Dermis microvascular lymphatic vessel endothelial cell (primary cell): ENCODE data around the gene CAMK1G. TPM values are rescaled to one million over a fixed set of nuclear protein-coding genes. Genes with fewer than 3 reads are reported as not detected.

Experiments used
- DNase-seq, 2 donors: peaks; one replicate each; pipeline versions ENCODE4 v3.0.0 to v3.0.0-alpha.2; 2010; ENCODE audit warnings: low read depth in 2 of 2
- total RNA-seq: library from RNA; depleted of rRNA; stranded (reverse); fragments of >200 nt; gene quantifications from 2 replicates; pipeline ENCODE4 v1.2.1, GENCODE V29; 2014

Gene CAMK1G
- total RNA-seq, 1 donor from 2014 or later: not detected

DNA sequence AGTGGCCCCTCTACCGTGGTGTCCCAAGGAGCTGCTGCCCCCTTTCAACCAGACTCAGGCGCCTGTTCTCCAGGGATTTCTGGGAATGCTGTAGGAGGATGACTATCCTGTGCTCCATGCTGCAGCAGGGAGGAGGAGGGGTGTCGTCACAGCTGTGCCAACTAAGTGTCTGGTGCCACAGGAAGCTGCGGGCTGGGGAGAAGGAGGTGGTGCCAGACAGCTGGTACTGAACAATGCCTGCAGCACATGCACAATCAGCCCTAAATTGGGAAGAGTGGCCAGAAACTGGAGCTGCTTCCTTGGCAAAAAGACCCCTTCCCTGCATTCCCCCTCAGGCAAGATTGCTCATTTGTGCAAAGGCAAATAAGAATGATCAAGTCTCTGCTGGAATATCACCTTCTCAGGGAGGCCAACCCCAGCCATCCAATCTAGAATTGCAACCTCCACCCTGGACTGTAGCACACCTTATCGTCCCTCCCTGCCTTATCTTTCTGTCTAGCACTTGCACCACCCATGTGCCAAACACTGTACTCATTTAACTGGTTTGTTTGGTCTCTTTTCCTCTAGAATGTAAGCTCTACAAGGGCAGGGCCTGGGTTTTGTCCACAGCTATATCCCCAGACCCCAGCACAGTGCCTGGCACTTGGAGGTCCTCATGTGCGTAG, 35.4 kb downstream of the CAMK1G start:
- DNase-seq: no peak

DNA sequence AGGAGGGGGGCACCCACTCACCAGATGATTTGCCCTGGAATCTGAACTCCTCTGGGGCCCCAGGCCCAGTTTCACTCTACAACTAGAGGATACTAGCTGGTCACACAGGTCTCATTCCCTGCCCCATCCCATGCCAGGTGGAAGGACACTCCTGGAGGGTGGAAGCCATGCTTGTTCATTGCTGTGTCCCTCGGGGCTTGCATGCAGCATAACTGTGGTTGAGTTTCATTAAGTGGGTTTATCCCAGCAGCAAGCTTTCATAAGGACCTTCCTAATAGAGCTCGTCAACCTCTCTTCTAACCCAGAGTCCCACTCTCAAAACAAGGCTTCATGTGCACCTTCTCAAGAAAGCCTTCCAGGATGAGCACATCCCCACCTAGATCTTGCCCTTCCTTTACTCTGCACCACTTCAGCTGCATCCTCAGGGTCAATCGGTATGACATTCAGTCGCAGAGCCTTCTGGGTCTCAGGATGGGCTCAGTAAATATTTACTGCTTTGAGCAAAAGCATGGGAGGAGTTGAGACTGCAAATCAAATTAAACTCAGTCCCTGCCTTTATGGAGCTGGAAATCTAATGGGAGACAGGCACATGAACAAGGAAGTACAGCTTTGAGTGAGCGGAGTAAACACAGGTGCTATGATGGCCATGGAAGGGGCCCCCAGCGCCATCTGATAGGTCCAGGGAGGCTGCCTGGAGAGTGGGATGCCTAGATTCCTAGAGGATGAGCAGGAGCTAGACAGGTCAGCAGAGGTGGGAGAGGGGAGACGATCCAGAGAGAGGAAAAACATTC, 36.4 kb downstream of the CAMK1G start:
- no peak for DNase-seq

DNA sequence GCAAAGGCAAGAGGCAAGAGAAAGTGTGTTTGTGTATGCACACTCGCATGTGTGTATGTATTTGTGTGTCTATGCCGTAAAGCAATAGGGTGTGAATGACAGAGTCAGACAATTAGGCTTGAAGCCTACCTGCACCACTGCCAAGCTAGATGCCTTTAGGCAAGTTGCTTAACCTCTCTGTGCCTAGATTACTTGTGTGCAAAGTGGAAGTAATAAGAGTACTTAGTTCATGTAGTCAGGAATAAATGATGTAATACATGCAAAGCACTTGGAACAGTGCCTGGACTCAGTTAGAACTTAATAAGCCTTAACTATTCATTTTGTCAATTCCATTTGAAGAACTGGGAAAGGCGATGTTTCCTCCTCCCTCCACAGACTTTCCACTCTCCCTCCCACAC, 37.0 kb downstream of the CAMK1G start:
- DNase-seq: no peak

DNA sequence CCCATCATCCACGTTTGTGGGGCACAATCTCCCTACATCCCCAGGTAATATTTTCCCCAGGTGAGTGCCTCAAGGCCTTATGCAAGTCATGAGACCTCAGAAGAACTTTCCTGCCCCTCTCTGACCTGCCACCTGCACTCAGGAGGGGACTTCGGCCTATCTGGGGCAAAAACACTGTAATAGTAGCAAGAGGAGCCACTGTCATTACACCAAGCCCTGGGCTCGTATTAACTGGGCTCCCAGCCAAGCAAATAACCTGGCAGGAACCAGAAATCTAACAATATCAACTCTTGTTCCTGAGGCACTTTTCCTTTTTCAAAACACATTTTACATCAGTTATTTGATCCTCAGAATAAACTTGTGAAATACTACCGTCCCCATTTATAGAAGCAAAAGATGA, 37.8 kb downstream of the CAMK1G start:
- peak in 1 of 2 donors; percentile 30 for DNase-seq

DNA sequence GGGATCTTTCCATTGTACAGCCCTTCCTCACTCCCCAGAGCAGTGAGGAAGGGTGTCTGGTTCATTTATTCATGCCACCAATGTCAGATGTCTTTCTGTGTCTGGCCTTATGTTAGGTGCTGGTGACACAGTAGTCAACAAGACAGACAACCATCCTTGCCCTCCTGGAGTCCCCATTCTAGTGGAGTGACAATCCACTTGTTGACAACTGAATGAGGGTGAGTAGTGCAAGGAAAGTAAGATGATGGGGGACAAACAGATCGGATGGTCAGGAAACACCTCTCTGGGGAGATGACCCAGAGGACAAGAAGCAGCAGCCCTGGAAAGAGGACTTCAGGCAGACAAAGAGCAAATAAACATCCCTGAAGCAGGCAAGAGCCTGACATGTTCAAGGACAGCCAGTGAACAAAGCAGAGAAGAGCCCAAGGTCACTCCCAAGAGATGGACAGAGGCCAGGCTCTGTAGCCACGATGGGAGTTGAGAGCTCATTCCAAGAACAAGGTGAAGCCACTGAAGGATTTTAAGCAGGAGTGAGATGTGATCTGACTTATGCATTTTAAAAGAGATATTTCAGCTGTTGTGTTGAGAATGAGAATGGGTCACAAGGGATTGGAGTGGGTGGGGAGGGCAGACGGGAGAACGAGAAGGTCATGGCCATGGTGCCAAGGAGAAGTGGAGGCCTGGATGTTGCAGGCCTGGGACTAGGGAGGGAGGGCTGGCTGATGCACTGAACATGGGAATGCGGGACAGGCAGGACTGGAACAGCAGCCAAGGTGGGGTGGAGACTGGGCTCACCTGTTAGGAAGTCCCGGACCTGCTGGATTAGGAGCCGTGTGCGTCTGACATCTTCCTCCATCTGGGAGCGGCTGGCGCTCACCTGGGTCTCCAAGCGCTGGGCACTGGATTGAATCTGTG, 38.5 kb downstream of the CAMK1G start:
- no peak for DNase-seq

DNA sequence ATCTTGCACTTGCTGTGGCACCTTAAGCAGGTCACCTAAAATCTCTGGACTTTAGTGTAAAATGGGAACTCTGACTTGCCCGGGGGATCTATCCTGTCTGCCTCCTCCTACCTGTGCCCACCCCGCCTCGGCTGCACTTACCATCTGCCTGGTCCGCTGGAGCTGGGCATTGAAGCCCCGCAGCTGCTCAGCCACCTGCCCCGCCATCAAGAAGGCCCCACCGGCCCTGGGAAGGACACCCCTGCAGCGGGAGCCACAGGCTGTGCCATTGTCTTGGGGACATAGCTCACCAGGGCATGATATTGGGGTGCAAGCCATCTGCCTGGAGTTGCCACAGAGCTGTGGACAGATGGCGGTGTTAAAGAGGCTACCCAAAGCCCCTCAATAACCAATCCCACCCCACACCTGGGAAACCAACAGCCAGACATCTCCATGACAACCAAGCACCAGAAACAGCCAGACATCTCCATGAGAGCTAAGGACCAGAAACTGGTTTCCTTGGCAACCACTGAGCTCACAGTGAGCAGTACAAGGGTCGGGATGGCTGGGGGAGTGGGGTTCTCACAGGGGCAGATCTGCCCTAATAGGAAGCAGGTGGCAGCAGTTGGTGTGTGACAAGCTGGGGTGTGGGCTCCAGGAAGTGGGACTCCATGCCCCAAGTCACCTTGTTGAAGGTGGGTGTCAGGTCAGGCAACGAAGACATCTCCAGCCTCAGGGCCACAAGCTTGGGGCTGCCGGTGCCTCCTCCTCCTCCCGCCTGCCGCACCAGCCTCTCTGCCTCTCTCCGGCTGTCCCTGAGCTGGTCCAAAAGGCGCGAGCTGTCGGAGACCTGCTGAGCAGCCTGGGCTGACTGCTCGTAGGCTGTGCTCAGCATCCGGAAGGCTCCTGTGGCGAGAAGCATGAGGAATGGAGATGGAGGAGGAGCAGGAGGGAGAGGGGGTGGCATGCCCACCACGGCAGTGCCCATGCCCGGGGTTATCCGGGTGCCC, 39.6 kb downstream of the CAMK1G start:
- DNase-seq: no peak

DNA sequence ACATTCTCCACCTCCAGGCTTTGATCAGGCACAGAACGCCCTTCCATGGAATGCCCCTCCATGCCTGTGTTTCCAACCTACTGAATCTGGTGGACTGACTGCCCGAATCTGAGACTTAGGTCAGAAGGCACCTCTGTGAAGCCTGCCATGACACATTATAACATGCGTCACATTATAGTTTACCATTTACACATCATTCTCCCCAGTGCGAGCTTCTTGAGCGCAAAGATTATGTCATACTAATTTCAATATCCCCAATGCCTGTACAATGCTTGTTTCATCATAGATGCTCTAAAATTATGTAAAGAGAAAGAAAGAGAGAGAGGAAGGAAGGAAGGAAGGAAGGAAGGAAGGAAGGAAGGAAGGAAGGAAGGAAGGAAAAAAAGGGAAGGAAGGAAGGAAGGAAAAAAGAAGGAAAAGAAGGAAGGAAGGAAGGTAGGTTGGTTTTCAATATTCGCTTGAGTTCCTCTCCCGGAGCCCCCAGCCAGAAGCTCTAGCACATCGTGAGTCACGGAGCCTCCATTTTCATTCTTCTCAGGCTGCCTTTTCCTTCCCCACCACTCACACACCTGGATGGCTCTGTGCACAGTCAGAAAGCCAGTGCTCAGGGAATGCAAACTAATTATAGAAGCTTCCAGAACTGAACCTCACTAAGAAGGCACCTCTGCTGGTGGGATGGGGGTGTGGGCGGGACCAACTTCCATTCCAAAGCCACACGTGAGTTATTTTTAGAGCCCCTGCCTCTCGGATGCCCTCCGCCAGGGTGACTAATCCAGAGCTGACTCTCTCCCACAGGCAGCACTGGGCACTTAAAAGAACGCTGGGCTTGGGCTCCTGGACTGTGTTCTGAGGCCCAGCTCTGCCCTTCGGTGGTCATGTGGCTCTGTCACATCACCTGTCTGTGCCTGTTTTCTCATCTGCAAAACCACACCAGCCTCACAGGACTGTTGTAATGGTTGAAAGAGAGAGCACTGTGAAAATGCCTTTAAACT, 41.3 kb downstream of the CAMK1G start:
- DNase-seq: no peak

DNA sequence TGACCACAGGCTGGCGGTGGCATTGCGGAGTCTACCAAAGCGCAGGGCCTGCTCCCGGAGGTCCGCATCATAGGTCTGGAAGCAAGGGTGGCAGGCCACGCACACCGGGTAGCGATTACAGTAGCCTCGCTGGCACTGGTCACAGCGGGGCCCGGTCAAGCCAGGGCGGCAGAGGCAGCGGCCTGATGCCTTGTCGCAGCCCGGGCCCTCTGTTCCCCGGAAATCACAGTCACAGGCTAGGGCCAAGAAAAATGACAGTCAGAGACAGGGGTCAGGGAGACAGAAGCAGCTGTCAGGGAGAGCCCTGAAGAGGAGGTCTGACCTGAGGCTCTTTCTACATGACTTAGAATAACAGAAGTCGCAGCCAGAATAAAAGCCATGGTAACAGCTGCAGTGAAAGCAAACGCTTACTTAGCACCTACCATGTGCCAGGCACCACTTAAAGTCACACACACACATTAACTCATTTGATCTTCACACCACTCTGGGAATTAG, 42.3 kb downstream of the CAMK1G start:
- no peak for DNase-seq

DNA sequence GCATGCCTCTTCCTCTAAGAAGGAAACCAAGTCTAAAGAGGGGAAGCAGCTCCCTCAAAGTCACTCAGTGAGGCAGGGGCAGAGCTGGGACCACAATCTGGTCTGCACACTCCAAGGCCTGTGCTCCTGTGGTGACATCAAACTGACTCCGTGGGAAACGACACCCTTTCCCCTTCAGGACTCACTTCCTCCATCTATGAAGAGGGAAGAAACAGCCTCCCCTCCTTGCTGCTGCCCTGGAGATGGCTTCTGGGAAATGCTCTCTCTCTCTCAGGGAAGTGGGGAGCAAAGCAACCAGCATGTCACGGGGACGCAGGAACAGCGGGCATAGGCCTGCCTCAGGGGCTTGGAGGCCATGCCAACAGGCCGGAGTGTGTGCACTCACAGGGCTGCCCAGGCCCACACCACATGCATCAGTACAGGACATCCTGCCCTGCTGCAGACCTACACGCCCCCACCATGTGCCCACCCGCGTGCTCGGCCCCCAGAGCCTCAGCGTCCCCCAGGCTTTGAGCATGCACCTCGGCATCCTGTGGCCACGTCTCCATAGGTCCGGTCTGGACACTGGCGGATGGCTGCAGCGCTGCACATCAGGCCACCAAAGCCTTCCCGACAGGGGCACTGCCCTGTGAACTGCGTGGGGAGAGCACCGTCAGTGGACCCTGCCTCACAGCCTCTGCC, 43.0 kb downstream of the CAMK1G start:
- DNase-seq: no peak

DNA sequence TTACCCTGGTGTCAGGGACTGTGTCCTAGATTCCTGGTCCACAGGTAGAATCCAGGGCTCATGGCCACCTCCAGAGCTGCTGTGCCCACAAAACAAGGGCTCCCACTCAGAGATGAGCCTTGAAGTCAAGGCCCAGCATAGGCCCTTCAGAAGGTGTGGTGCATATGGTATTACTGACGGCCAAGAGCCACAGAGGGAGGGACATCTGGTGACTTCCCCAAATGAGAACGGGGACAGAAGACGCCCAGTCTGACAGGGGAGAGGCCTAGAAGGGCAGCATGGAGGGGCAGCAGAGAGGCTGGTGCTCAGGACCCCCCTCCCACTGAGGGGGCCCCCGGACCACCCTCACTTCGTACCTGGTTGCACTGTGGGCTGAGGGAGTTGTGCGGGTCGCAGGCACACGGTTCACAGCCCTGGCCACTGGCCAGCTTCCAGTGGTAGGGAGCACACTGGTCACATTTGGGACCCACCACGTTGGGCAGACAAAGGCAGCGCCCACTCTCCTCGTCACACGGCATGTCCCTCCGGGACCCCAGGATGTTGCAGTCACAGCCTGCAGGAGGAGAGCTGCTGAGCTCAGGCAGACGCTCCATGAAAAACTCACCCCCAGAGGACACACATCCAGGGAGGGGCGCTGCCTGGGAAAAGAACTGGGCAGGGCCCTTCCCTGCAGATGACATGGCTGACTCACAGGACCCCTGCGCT, 43.7 kb downstream of the CAMK1G start:
- DNase-seq: no peak

DNA sequence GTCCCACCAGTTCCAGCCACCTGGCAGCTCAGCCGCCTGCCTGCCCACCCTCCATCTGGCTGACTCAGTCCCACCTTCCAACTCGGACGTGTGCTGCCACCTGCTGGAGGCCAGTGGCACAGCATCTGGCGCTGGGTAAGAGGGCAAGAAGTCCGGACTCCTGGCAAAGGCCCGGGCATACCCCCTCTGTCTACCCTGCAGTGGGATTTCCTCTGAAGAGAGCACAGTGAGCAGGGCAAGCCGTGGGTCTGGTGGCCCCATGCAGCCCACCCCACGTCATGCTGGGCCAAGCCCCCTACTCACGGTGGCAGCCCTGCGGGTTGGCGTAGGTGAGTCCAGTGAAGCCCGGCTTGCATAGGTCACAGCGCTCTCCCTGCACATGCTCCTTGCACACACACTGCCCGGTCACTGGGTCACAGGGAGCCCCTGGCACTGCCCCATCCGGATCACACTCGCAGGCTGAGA, 44.2 kb downstream of the CAMK1G start:
- DNase-seq: peak; percentile 47 to 80

DNA sequence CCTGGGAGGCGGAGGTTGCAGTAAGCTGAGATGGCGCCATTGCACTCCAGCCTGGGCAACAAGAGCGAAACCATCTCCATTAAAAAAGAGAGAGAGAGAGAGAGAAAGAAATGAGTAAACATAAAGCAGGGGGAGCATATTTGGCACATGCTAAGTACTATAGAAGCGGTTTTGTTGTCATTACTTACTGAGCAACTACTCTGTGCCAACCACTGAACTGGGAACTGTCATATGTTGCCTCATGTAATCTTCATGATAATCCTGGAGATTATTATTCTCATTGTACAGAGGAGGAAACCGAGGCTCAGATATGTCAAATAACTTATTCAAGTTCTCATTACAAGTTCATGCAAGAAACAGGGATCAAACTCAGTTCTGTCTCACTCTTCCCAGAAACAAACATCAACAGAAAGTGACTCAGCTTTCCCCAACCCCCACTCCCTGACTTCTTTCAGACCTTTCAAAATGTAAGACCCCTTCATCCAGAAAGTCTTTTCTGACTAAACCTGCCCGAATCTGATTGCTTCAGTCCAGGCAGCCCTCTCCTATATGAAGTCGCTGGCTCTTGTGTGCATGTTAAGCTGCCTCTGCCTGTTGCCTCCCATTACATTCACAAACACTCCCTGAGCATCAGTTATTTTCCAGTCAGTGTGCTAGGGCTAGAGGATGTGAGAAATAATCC, 45.2 kb downstream of the CAMK1G start:
- DNase-seq: no peak

DNA sequence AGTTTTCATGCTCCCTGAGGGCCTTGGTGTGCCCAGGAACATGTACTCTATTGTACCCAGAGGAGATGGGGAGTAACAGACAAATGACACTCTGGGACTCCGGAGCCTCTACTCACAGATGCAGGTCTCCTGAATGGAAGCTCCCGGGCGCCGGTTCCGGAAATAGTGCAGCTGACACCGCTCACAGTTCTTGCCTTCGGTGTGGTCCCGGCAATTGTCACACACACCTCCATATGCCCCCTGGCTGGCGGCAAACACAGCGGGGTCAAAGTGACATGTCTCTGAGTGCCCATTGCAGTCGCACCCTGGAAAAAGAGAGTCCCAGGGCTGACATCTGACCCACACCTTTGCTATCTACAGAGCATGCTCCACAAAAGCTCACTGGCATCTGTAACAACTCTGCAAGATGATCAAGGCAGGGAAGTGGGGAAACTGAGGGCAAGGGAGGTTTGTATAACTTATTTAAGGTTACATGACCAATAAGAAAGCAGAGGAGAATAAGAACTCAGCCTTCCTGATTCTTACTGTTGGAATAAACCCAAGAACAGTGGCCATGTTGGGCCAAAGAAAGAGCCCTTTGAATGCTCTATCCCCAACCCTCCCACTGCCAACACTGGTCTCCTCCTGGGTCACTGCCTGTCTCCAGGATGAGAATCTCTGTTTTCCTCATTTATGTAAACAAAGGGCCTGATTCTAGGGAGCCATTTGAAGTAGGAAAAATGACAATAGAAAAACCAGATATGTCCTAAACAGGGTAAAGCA, 46.3 kb downstream of the CAMK1G start:
- no peak for DNase-seq

DNA sequence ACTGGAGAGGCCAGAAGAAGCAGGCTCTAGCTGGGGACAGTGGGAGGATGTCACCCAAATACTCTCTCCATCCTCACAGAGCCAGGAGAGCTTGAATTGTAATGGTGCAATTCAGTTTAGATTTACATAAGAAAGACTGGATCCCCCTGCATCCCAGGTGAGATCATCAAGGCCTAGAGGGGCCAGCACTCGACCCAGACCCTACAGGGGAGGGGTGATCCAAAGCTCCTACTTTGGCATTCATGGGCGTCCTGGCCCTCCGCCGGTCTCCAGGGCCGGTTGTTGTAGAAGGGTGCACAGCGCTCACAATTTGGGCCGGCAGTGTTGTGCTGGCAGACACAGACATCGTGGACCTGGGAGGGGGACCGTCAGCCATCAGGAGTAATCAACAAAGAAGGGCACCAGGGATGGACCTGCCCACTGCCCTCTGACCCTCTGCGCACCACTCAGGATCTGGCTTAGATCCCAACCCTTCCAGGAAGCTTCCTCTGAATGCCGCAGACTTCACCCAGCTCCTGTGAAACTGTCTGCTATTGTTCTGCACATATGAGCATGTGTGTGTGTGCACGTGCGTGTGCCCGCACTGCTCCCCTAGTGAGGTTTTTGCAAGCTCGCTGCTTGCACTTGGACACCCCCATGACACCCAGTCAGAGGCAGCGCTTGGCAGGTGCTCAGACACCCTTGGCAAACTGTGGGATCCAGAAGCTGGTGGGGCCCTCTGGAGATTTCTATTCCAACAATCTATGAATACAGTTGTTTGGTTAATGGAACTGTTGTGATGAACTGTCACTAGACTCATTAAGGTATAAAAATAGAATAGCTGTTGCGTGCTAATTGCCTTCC, 47.1 kb downstream of the CAMK1G start:
- DNase-seq: peak in 1 of 2 donors; percentile 33

DNA sequence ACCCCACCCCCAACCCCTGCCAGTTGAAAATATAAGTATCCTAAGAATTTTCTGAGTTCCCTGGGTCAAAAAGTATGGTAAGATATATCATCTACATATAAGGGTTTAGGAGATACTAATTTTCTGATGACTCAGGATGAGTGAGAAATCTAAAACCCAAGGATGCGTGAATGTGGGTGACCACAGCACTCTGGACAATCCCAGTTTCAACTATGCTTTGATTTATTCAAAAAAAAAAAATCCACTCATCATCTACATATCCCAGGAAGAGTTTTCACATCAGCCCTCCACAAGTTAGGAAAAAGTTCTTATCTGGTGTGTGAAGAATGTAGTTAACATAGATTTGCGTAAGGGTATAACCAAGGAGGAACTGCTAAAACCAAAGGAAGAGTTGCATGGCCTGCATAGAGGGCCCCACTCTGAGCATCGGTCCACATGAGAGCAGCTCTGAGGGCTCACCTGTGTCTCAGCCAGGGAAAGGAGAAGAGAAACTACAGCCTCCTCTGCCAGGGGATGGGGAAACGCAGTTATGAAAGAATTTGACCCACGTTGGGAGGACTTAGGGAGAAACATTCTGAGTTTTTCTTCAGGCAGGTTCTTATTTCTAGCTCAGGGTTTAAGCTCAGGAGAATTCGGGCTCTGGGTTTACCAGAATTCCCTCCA, 50.0 kb downstream of the CAMK1G start:
- no peak for DNase-seq
